T-cell (primary cell): ENCODE results near the gene SMIM20. TPM values are rescaled to one million over a fixed set of nuclear protein-coding genes. Genes with fewer than 3 reads are reported as not detected.

ENCODE experiments used
- ATAC-seq, 4 experiments: fragments of 200-7000 bp in 3 of 4; fragments of 150-1000 bp in 1 of 4; cut with Tn5 transposase; replicated peaks in 1 of 4; 1 replicate in 3 of 4; 2 replicates in 1 of 4; pipeline ENCODE4 v1.10.0; 2021; ENCODE audit warnings: moderate library complexity in 3 of 4, mild to moderate bottlenecking in 2 of 4, moderate number of reproducible peaks in 1 of 4
- CTCF ChIA-PET, 2 donors: fragments of 300-600 bp; sonication (Branson Sonifier 250); formaldehyde crosslinking; loops; one replicate each; lab custom pipeline; 2022; ENCODE audit warnings: antibody characterized with exemption in 2 of 2; lab: Charles Lee
- POLR2A ChIA-PET, 2 donors: fragments of 300-600 bp; sonication (Branson Sonifier 250); formaldehyde crosslinking; loops; one replicate each; lab custom pipeline; 2022; ENCODE audit warnings: antibody characterized with exemption in 2 of 2; lab: Charles Lee
- DNase-seq, 35 experiments: peaks; one replicate each; pipeline versions ENCODE4 v3.0.0 to v3.0.0-alpha.2; 2013 to 2023
- H3K27ac ChIP-seq: one replicate; pipeline ENCODE4 v1.5.1; 2013; ENCODE audit warnings: low read length
- H3K27me3 ChIP-seq, 2 experiments: replicated peaks in 1 of 2; 1 replicate in 1 of 2; 2 replicates in 1 of 2; pipeline versions ENCODE4 v1.6.1 to v1.7.0; 2013; ENCODE audit warnings: low read length in 1 of 2, mixed read lengths in 1 of 2; ENCODE audit not compliant: control insufficient read depth in 2 of 2, insufficient read depth in 2 of 2; ENCODE audit errors: extremely low read depth in 1 of 2
- H3K36me3 ChIP-seq, 2 donors: 1 replicate in 1 of 2; 2 replicates in 1 of 2; pipeline versions ENCODE4 v1.6.1 to v1.7.0; 2013; ENCODE audit warnings: low read length in 1 of 2; ENCODE audit not compliant: control insufficient read depth in 2 of 2, insufficient read depth in 1 of 2; ENCODE audit errors: extremely low read depth in 1 of 2
- H3K4me1 ChIP-seq, 2 experiments: 1 replicate in 1 of 2; 2 replicates in 1 of 2; pipeline versions ENCODE4 v1.6.1 to v1.7.0; 2013; ENCODE audit warnings: low read length in 2 of 2, mixed read lengths in 1 of 2; ENCODE audit not compliant: insufficient read depth in 2 of 2, control insufficient read depth in 1 of 2; ENCODE audit errors: extremely low read depth in 1 of 2
- H3K4me3 ChIP-seq, 2 donors: 1 replicate in 1 of 2; 2 replicates in 1 of 2; pipeline versions ENCODE4 v1.5.1 to v1.7.0; 2013; ENCODE audit warnings: mild to moderate bottlenecking in 2 of 2, low read length in 1 of 2, moderate library complexity in 1 of 2; ENCODE audit not compliant: control insufficient read depth in 1 of 2; ENCODE audit errors: extremely low read depth in 1 of 2
- H3K9me3 ChIP-seq: 2 replicates; pipeline ENCODE4 v1.7.0; 2013
- H3K27ac Mint-ChIP-seq, 2 donors: one replicate each; pipeline ENCODE4 v1.8.0; 2020 to 2021; ENCODE audit warnings: mild to moderate bottlenecking in 2 of 2, mixed read lengths in 2 of 2
- H3K27me3 Mint-ChIP-seq, 2 donors: one replicate each; pipeline ENCODE4 v1.8.0; 2021 to 2022; ENCODE audit warnings: mixed read lengths in 2 of 2
- H3K36me3 Mint-ChIP-seq: one replicate; pipeline ENCODE4 v1.8.0; 2021; ENCODE audit warnings: mixed read lengths
- H3K4me1 Mint-ChIP-seq, 3 donors: one replicate each; pipeline ENCODE4 v1.8.0; 2020 to 2022; ENCODE audit warnings: mixed read lengths in 3 of 3, mild to moderate bottlenecking in 1 of 3
- H3K4me3 Mint-ChIP-seq, 3 donors: one replicate each; pipeline ENCODE4 v1.8.0; 2020 to 2022; ENCODE audit warnings: mild to moderate bottlenecking in 3 of 3, mixed read lengths in 3 of 3, moderate library complexity in 3 of 3
- H3K9me3 Mint-ChIP-seq, 3 donors: one replicate each; pipeline ENCODE4 v1.8.0; 2020 to 2022; ENCODE audit warnings: mixed read lengths in 3 of 3
- WGBS: methylation state at CpG from one replicate; pipeline ENCODE4 v1.1.5; 2013; ENCODE audit warnings: missing lambda C conversion rate; ENCODE audit not compliant: insufficient coverage; 5-methylcytosine and 5-hydroxymethylcytosine counted together
- total RNA-seq, 35 experiments: library from RNA in 6 of 35; stranded (reverse) in 6 of 35; fragments of 120-200 nt in 1 of 35; gene quantifications; one replicate each; pipeline versions ENCODE4 v1.2.1 to v1.2.4 and lab custom pipeline; 2013 to 2026

The SMIM20 gene
- total RNA-seq, 5 donors from 2014 or later (not counting 1 experiment from before 2014, with no cell fraction given) = 13.1 to 19.1 (median 16.0) TPM

DNA sequence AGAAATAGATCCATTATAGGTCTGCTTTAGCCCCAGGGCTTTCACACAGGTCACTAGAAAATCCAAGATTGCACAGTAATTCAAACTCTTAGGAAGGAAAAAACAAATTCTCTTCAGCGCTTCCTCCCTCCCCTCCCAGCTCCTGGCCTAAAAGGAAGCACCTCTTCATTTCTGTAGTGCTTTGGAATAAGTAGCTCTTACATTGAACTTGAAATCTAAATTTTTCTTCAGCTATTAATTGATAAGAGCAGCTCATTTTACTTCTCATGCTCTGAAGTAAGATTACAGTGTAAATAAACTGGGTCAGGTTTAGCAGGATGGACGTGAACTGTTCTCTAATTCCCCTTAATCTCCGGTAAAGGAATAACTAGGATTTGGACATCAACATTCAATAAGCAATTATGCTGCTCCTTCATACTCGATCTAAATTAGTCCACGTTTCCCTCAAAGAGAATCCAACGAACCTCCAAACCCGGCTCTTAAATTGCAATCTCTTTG lies 40.3 kb upstream of the SMIM20 start:
- POLR2A ChIA-PET = no interaction called here
- WGBS = no CpG with 5 or more reads among the region's 7 CpGs
- no peak overlapping the region for H3K4me3 Mint-ChIP-seq

DNA sequence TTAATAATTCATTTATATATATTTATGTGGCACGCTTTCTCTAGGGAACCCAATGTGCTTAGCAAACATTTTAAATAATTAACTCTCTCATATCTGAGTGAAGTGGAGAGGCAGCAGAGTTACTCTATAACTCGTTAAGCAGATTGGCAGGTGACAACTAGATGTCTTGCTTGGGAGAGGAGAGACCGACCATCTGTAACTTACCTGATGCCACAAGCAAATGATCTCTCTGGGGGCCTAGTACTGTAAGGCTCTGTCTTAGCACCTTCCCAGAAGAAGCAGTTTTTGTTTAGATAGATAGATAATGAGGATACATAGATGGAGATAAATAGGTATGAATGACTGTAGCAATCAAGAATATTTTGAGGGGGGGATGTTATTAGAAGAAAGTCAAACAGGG lies 39.4 kb upstream of the SMIM20 start:
- WGBS = 86% methylated on average over 2 of the region's 3 CpGs
- Mint-ChIP-seq H3K9me3 (peaks cover 0 to 2% (median 0%) of the 10 kb centered on the region in 3 donors), H3K4me3 (no peak overlapping the region), H3K4me1 (peaks cover 0 to 4% (median 4%) of the 10 kb centered on the region in 3 donors), H3K27ac (no peak overlapping the region), H3K27me3 (peaks cover 1 to 7% of the 10 kb centered on the region in 2 donors), H3K36me3 (peaks cover 2% of the 10 kb centered on the region)
- Histone ChIP-seq H3K4me1 (no peaks in the 10 kb centered on the region), H3K36me3 (no peaks in the 10 kb centered on the region), H3K4me3 (no peak overlapping the region), H3K9me3 (no peaks in the 10 kb centered on the region), H3K27me3 (no peaks in the 10 kb centered on the region), H3K27ac (no peak overlapping the region)
- ATAC-seq (no peak), DNase-seq (no peak)
- ChIA-PET CTCF (no interaction called here), POLR2A (no interaction called here)

More for the DNA sequence above, 40.3 kb upstream of the SMIM20 start:
- no peak for DNase-seq
- H3K36me3 Mint-ChIP-seq = no peaks in the 10 kb centered on the region
- no peak for ATAC-seq
- Histone ChIP-seq H3K36me3 (no peaks in the 10 kb centered on the region), H3K9me3 (no peaks in the 10 kb centered on the region), H3K27me3 (no peaks in the 10 kb centered on the region), H3K27ac (no peak overlapping the region), H3K4me1 (no peaks in the 10 kb centered on the region), H3K4me3 (no peak overlapping the region)
- no peak overlapping the region for H3K27ac Mint-ChIP-seq
- H3K9me3 Mint-ChIP-seq = no peaks in the 10 kb centered on the region
- peaks cover 0 to 4% of the 10 kb centered on the region in 2 donors for H3K27me3 Mint-ChIP-seq
- peaks cover 0 to 4% (median 4%) of the 10 kb centered on the region in 3 donors for H3K4me1 Mint-ChIP-seq
- CTCF ChIA-PET = no interaction called here

DNA sequence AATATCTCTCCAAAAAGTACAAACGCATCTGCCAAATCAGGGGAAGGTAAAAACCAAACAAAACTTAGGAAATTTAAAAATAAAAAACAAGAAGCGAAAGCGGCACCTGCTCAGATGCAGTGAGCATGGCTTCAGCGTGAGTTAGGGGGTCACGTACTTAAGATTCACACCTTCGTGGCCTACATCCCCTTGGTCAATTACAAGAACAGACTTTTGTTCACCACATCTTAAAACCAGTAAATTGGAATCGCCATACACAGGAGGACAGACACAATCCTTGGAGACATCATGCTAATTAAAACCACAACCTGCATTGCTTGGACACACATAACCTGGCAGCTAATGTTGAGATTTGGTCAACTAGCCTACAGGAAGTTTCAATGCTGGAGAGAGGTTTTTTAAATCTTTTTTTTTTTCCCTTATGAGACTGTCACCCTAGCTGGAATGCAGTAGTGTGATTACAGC lies 38.7 kb upstream of the SMIM20 start:
- H3K27me3 Mint-ChIP-seq = peaks cover 2 to 13% of the 10 kb centered on the region in 2 donors
- Histone ChIP-seq H3K9me3 (no peaks in the 10 kb centered on the region), H3K4me3 (no peak overlapping the region), H3K4me1 (no peaks in the 10 kb centered on the region), H3K36me3 (no peaks in the 10 kb centered on the region), H3K27me3 (no peaks in the 10 kb centered on the region), H3K27ac (no peak overlapping the region)
- H3K36me3 Mint-ChIP-seq = peaks cover 4% of the 10 kb centered on the region
- peaks cover 0 to 4% (median 4%) of the 10 kb centered on the region in 3 donors for H3K4me1 Mint-ChIP-seq
- ATAC-seq (no peak), DNase-seq (no peak)
- WGBS = 89% methylated on average over 6 of the region's 7 CpGs
- H3K27ac Mint-ChIP-seq = no peak overlapping the region
- peaks cover 0 to 9% (median 0%) of the 10 kb centered on the region in 3 donors for H3K9me3 Mint-ChIP-seq
- ChIA-PET CTCF (no interaction called here), POLR2A (no interaction called here)
- no peak overlapping the region for H3K4me3 Mint-ChIP-seq

DNA sequence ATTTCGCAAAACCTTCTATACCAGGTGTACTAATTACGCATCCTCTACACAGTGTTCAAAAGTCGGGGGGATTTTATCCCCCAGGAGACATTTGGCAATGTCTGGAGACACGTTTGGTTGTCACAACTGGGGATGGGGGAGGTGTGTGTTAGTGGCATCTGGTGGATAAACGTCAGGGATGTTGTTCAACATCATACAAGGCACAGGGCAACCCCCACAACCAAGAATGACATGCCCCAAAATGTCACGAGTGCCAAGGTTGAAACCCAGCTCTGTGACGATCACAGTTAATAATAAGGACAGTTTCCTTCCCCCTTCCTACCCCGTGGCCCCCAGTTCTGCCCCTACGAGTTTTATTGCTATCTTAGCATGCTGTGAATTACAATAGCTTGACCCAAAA lies 35.3 kb upstream of the SMIM20 start:
- no peaks in the 10 kb centered on the region for H3K27me3 ChIP-seq
- H3K9me3 ChIP-seq = no peaks in the 10 kb centered on the region
- Mint-ChIP-seq H3K27me3 (peaks cover 3 to 13% of the 10 kb centered on the region in 2 donors), H3K27ac (no peak overlapping the region), H3K4me1 (no peaks in the 10 kb centered on the region), H3K4me3 (no peak overlapping the region), H3K9me3 (peaks cover 0 to 9% (median 0%) of the 10 kb centered on the region in 3 donors), H3K36me3 (peaks cover 4% of the 10 kb centered on the region)
- H3K4me1 ChIP-seq = no peaks in the 10 kb centered on the region
- DNase-seq = peak in 1 of 35 experiments; percentile 21
- POLR2A ChIA-PET = no interaction called here
- WGBS = no CpG with 5 or more reads among the region's 9 CpGs
- CTCF ChIA-PET = no interaction called here
- no peak for ATAC-seq
- H3K36me3 ChIP-seq = no peaks in the 10 kb centered on the region
- no peak overlapping the region for H3K27ac ChIP-seq
- no peak overlapping the region for H3K4me3 ChIP-seq

DNA sequence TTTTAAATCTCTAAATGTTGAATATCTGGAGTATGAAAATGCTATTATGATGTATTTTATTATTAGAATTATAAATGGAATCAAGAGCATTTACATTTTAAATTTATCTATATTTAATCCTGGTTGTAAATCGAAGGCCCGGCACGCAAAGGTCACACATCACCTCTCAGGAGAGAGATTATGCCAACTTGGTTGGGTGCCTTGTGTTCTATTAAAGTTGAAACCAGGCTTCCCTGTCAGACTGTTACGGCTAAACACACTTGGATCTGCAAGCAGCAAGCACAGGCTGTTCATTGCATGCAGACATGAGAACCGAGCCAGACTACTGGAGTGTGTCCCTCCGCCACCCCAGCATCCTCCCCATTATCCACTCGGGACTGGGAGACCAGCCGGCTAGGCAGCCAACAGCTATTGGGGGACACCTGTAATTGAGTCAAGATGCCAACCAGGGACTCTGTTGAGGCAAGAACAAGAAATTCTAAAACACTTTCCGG lies 34.9 kb upstream of the SMIM20 start:
- H3K4me1 ChIP-seq = no peaks in the 10 kb centered on the region
- POLR2A ChIA-PET = no interaction called here
- H3K27me3 ChIP-seq = no peaks in the 10 kb centered on the region
- H3K4me1 Mint-ChIP-seq = peaks cover 0 to 1% (median 0%) of the 10 kb centered on the region in 3 donors
- CTCF ChIA-PET = no interaction called here
- 97% methylated on average over 6 of the region's 9 CpGs for WGBS
- no peak for ATAC-seq
- H3K27ac Mint-ChIP-seq = no peak overlapping the region
- H3K36me3 Mint-ChIP-seq = peaks cover 4% of the 10 kb centered on the region
- H3K9me3 ChIP-seq = no peaks in the 10 kb centered on the region
- no peak for DNase-seq
- H3K4me3 ChIP-seq = no peak overlapping the region
- no peak overlapping the region for H3K4me3 Mint-ChIP-seq
- no peaks in the 10 kb centered on the region for H3K36me3 ChIP-seq
- no peak overlapping the region for H3K27ac ChIP-seq
- peaks cover 3 to 13% of the 10 kb centered on the region in 2 donors for H3K27me3 Mint-ChIP-seq
- peaks cover 0 to 9% (median 0%) of the 10 kb centered on the region in 3 donors for H3K9me3 Mint-ChIP-seq

DNA sequence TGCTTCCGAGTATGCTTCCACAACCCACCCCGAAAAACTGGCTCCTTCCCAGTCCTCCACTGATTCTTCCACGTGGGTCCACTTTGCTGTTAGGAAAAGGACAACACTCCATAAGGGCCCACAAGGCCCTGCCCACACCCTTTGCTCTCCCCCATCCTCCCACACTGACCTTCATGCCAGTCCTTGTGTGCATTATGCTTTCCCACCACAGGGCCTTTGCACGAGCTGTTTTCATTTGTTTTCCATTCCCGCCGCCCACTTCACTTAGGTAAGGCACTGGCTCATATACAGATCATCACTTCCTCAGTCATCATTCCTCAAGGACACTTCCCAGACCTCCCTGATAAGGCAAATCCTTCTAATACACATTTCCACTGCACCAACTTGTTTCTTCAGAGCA lies 34.4 kb upstream of the SMIM20 start:
- Mint-ChIP-seq H3K27ac (no peak overlapping the region), H3K4me3 (no peak overlapping the region), H3K36me3 (peaks cover 4% of the 10 kb centered on the region), H3K4me1 (peaks cover 0 to 3% (median 0%) of the 10 kb centered on the region in 3 donors), H3K9me3 (peaks cover 0 to 9% (median 0%) of the 10 kb centered on the region in 3 donors), H3K27me3 (peaks cover 3 to 13% of the 10 kb centered on the region in 2 donors)
- ChIA-PET POLR2A (no interaction called here), CTCF (no interaction called here)
- H3K36me3 ChIP-seq = no peaks in the 10 kb centered on the region
- DNase-seq (no peak), ATAC-seq (no peak)
- no peaks in the 10 kb centered on the region for H3K9me3 ChIP-seq
- H3K27ac ChIP-seq = no peak overlapping the region
- no peaks in the 10 kb centered on the region for H3K4me1 ChIP-seq
- WGBS = 84% methylated on average over 6 of the region's 6 CpGs
- H3K27me3 ChIP-seq = no peaks in the 10 kb centered on the region
- no peak overlapping the region for H3K4me3 ChIP-seq
